Fibroblast of mammary gland (primary cell): Measurements from ENCODE around the gene GMDS.

Experiments used
- DNase-seq: peaks from one replicate; pipeline ENCODE4 v3.0.0-alpha.2; 2010; ENCODE audit warnings: low read depth
- H3K4me3 ChIP-seq: 2 replicates; pipeline ENCODE4 v1.5.1; 2011; ENCODE audit warnings: low read depth, mild to moderate bottlenecking, low read length, moderate library complexity; ENCODE audit not compliant: control insufficient read depth
- TF ChIP-seq, protein P1 (sequence below): conservative IDR thresholded peaks from 2 replicates; pipeline ENCODE4 v1.5.1; 2011; ENCODE audit warnings: low read depth, low read length, inconsistent platforms; ENCODE audit not compliant: control insufficient read depth, insufficient read depth

GMDS gene

DNA sequence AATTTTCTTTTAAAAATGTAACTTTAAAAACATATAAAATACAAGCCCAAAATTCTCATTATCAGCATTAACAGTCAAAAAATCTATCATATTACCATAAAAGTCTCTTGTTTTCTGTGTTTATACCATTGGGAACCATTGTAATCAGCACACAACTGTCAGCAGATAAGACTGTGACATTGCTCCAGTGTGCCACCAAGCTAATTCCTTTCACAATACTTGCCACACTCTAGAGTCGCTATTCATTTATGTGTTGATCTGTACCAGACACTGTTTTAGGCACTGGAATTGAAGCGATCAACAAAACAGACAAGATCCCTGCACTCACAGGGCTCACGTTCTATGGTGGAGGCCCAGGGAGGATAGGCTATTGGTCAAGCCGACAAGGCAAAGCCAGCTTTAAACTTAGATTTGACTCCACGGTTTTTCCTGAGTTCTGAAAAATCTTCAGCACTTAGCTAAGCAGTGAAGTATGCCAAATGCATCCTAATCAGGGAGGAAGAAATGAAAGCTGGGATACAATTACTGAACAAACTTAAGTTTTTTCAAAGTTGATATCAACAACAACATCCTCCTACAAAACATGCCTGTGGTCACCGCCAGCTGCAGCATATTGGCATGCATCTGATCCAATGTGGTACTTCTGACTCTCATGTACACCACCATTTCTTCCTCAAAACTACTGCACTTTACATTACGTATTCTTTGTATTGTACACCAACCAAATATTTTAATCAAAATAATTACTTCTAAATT is 60.5 kb downstream of the GMDS start:
- no peak for DNase-seq
- TF ChIP-seq, protein P1, sequence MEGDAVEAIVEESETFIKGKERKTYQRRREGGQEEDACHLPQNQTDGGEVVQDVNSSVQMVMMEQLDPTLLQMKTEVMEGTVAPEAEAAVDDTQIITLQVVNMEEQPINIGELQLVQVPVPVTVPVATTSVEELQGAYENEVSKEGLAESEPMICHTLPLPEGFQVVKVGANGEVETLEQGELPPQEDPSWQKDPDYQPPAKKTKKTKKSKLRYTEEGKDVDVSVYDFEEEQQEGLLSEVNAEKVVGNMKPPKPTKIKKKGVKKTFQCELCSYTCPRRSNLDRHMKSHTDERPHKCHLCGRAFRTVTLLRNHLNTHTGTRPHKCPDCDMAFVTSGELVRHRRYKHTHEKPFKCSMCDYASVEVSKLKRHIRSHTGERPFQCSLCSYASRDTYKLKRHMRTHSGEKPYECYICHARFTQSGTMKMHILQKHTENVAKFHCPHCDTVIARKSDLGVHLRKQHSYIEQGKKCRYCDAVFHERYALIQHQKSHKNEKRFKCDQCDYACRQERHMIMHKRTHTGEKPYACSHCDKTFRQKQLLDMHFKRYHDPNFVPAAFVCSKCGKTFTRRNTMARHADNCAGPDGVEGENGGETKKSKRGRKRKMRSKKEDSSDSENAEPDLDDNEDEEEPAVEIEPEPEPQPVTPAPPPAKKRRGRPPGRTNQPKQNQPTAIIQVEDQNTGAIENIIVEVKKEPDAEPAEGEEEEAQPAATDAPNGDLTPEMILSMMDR: no peak
- no peak overlapping the region for H3K4me3 ChIP-seq

DNA sequence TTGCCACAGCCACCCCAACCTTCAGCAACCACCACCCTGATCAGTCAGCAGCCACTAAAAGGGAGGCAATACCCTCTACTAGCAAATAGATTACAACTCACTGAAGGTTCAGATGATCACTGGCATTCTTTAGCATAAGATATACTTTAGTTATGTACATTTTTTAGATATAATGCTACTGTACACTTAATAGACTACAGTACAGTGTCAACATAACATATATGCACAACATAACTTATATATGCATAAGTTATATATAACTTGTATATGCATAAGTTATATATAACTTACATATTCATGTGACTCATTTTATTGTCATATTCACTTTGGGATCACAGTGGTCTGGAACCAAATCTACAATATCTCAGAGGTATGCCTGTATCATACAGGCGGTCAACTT is 61.7 kb downstream of the GMDS start:
- H3K4me3 ChIP-seq: no peak overlapping the region
- TF ChIP-seq, protein P1: no peak
- no peak for DNase-seq

DNA sequence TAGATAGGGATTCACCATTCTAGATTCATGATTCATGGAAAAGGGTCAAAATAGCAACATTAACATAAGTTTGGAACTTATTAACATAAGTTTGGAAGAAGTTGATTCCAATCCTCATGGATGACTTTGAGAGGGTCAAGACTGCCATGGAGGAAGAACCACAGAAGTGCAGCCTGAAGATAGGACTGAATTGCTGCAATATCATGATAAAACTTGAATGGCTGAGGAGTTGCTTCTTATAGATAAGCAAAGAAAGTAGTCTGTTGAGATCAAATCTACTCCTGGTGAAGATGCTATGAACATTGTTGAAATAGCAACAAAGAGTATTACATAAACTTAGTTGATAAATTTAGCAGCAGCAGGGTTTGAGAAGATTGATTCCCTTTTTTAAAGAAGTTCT is 62.2 kb downstream of the GMDS start:
- TF ChIP-seq, protein P1: no peak
- H3K4me3 ChIP-seq: no peak overlapping the region
- DNase-seq: no peak

DNA sequence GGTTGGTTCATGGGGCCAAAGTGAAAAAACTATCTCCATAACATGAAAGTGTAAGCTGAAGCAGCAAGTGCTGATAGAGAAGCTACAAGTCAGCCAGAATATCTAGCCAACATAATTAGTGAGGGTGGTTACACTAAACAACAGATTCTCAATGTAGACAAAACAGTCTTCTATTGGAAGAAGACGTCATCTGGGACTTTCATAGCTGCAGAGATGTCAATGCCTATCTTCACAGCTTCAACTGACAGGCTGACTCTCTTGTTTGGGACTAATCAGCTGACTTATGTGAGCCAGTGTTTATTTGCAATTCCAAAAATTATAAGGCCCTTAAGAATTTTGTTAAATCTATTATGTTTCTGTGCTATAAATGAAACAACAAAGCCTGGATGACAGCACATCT is 63.2 kb downstream of the GMDS start:
- TF ChIP-seq, protein P1: no peak
- DNase-seq: no peak

DNA sequence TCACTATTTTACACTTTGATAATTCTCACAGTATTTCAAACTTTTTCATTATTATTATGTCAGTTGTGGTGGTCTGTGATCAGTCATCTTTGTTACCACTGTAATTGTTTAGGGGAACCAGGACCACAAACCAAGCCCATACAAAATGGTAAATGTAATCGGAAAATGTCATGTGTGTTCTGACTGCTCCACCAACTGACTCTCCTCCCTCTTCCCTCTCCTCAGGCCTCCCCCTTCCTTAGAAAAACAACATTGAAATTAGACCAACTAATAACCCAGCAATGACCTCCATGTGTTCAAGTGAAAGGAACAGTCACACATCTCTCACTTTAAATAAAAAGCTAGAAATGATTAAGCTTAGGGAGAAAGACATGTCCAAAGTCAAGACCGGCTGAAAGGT is 63.8 kb downstream of the GMDS start:
- DNase-seq: no peak
- H3K4me3 ChIP-seq: no peak overlapping the region
- TF ChIP-seq, protein P1: no peak

More for the DNA sequence above, 63.2 kb downstream of the GMDS start:
- no peak overlapping the region for H3K4me3 ChIP-seq

DNA sequence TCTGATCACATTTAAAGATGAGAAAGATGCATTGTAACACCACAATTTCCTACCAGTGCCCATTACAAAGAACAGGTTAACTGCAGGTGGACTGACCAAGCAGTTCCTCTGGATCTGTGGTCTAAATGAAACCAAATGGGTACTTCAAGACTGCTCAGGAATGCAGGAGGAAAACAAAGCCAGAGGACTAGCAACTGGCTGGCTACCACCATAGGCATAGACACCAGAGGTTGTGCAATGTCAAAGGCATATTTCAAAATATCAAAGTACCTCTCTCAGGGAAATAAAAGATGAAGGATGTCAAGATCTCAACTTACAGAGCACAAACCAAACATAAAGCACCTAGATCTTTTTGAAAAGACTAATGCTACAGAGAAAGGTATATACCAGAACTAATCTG is 65.5 kb downstream of the GMDS start:
- no peak overlapping the region for H3K4me3 ChIP-seq
- DNase-seq: peak; percentile 35
- TF ChIP-seq, protein P1: no peak

DNA sequence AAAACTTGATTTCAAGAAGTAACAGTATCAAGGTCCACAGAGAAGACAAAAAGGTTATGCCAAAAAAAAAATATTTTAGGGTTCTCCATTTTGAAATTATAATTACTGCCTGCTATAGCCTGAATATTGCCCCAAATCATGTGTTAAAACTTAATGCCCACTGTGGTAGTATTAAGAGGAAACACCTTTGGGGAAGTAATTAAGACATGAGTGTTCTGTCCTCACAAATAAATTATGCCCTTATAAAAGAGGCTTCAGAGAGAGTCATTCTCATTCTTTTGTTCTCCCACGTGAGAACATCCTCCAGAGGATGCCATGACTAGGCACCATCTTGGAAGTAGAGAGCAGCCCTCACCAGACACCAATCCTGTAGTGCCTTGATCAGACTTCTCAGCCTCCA is 66.2 kb downstream of the GMDS start:
- H3K4me3 ChIP-seq: no peak overlapping the region
- TF ChIP-seq, protein P1: no peak
- no peak for DNase-seq
